ENCODE data around the gene ZNF862.

DNA sequence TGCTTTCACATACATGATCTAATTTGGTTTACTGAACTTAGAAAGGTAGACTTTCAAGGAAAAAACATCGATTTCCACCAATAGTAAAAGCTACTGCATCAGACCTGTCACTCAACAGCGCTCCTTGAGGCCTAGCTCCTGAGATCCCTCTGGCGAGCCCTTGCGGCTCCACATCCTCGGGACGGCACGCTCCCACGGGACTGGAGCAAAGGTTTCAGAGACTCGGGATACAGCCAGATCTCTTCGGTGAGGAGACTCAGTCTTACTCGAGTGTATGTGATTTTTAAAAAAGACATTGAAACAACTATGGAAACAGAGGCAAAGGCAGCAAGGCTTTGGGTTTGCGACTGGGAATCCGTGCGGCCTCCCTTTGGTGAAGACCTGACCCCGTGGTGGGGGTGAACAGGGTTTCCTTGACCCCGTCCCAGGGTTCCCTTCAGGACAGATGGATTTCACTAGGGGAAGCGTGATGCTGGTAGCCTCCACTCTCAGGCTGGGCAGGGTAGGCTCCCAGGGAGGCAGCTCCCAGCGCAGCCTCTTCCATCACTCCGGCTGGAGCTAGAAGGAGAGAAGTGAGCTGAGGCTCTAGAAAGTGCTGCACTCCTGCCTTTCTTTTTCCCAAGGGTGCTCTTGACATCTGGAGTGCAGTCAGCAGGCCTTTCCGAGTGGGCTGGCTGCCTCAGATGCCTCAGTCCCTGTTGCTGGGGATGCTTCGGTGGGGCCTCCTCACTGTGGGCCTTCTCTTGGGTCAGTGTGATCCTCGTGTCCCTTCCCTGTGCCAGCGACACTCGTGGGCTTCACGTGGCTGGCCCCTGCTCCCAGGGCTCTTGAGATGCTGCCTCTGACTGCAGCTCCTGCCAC lies 29.8 kb downstream of the ZNF862 start:
- TF ChIP-seq, protein P1, sequence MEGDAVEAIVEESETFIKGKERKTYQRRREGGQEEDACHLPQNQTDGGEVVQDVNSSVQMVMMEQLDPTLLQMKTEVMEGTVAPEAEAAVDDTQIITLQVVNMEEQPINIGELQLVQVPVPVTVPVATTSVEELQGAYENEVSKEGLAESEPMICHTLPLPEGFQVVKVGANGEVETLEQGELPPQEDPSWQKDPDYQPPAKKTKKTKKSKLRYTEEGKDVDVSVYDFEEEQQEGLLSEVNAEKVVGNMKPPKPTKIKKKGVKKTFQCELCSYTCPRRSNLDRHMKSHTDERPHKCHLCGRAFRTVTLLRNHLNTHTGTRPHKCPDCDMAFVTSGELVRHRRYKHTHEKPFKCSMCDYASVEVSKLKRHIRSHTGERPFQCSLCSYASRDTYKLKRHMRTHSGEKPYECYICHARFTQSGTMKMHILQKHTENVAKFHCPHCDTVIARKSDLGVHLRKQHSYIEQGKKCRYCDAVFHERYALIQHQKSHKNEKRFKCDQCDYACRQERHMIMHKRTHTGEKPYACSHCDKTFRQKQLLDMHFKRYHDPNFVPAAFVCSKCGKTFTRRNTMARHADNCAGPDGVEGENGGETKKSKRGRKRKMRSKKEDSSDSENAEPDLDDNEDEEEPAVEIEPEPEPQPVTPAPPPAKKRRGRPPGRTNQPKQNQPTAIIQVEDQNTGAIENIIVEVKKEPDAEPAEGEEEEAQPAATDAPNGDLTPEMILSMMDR (IDR thresholded peaks at IDR 0.05), result no peak
- TF ChIP-seq EP300 (IDR thresholded peaks at IDR 0.05) (no peak), POLR2A (IDR thresholded peaks at IDR 0.05) (no peak), POLR2AphosphoS5 (IDR thresholded peaks at IDR 0.05) (no peak)
